8988T (cell line): ENCODE data around the gene CUBN.

Source experiments
- DNase-seq: peaks from one replicate; pipeline ENCODE4 v3.0.0; 2011

CUBN gene

GRCh38 chr10:17101257-17101909 is 28.2 kb downstream of the CUBN start:
- DNase-seq, result no peak

GRCh38 chr10:17100586-17100985 is 29.0 kb downstream of the CUBN start:
- no peak for DNase-seq

GRCh38 chr10:17098012-17098411 is 31.6 kb downstream of the CUBN start:
- DNase-seq, result no peak

GRCh38 chr10:17094844-17095243 is 34.8 kb downstream of the CUBN start:
- DNase-seq, result no peak

GRCh38 chr10:17092986-17093803 is 36.4 kb downstream of the CUBN start:
- no peak for DNase-seq

- no peak for DNase-seq
These were observed 37.2 kb downstream of the CUBN start for GRCh38 chr10:17092216-17092944.

- no peak for DNase-seq
These were observed 41.3 kb downstream of the CUBN start for GRCh38 chr10:17088118-17088806.

- DNase-seq, result no peak
These were observed 42.7 kb downstream of the CUBN start for GRCh38 chr10:17086865-17087367.

GRCh38 chr10:17085011-17085725 is 44.4 kb downstream of the CUBN start:
- no peak for DNase-seq

- DNase-seq, result no peak
These were observed 45.4 kb downstream of the CUBN start for GRCh38 chr10:17084258-17084657.

GRCh38 chr10:17081431-17081830 is 48.2 kb downstream of the CUBN start:
- DNase-seq, result no peak

GRCh38 chr10:17077890-17078289 is 51.7 kb downstream of the CUBN start:
- DNase-seq, result no peak

GRCh38 chr10:17077346-17077781 is 52.2 kb downstream of the CUBN start:
- no peak for DNase-seq

- DNase-seq, result no peak
These were observed 52.8 kb downstream of the CUBN start for GRCh38 chr10:17076626-17077345.

- DNase-seq, result no peak
These were observed 53.9 kb downstream of the CUBN start for GRCh38 chr10:17075533-17076359.

GRCh38 chr10:17074541-17074847 is 55.1 kb downstream of the CUBN start:
- DNase-seq, result no peak

- DNase-seq, result no peak
These were observed 55.7 kb downstream of the CUBN start for GRCh38 chr10:17073725-17074540.

- no peak for DNase-seq
These were observed 60.7 kb downstream of the CUBN start for GRCh38 chr10:17068953-17069352.

- no peak for DNase-seq
These were observed 62.0 kb downstream of the CUBN start for GRCh38 chr10:17067376-17068264.
